Fibroblast of gingiva (primary cell): ENCODE measurements around the gene PEAK3.

Experiments used
- DNase-seq: peaks from one replicate; pipeline ENCODE4 v3.0.0-alpha.2; 2011; ENCODE audit warnings: low read depth

PEAK3 gene

GRCh38 chr19:2270423-2271233 lies 11.3 kb downstream of the PEAK3 start:
- DNase-seq, result peak; percentile 92

GRCh38 chr19:2270157-2270422 lies 11.9 kb downstream of the PEAK3 start:
- peak; percentile 55 for DNase-seq

DNA sequence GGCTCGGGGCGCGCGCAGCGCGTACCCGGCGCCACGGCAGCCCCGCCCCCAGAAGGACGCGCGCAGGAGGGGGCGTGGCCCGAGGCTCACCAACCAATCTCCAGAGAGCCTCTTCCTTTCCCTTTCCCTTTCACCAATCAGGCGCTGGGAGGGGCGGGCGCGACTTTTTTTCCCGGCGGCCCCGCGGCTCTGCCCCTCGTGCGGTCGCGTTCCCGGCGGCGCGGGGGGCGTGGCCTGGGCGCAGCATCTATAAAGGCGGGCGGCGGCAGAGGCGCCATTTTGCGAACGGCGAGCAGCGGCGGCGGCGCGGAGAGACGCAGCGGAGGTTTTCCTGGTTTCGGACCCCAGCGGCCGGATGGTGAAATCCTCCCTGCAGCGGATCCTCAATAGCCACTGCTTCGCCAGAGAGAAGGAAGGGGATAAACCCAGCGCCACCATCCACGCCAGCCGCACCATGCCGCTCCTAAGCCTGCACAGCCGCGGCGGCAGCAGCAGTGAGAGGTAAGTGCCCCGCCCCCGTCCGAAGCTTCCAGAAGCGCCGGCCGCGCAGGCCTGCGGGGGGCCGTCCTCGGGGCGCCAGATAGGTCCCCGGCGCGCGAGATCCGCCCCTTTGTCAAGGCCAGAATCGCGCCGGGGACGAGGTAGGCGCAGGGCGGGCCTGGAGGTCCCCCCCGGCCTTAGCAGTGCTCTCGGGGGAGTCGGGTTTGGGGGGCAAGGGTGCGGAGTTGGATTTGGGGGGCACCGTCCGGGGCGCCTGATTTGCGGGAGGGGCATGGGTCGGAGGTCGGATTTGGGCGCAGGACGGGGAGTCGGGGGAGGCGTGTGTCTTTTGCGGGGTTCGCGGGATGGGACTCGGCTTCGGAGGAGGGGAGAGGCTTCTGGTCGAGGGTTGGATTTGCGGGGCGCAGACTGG lies 12.5 kb downstream of the PEAK3 start:
- DNase-seq, result peak; percentile 96

GRCh38 chr19:2268861-2269243 lies 13.1 kb downstream of the PEAK3 start:
- no peak for DNase-seq

- no peak for DNase-seq
These were observed 13.5 kb downstream of the PEAK3 start for GRCh38 chr19:2268480-2268830.

DNA sequence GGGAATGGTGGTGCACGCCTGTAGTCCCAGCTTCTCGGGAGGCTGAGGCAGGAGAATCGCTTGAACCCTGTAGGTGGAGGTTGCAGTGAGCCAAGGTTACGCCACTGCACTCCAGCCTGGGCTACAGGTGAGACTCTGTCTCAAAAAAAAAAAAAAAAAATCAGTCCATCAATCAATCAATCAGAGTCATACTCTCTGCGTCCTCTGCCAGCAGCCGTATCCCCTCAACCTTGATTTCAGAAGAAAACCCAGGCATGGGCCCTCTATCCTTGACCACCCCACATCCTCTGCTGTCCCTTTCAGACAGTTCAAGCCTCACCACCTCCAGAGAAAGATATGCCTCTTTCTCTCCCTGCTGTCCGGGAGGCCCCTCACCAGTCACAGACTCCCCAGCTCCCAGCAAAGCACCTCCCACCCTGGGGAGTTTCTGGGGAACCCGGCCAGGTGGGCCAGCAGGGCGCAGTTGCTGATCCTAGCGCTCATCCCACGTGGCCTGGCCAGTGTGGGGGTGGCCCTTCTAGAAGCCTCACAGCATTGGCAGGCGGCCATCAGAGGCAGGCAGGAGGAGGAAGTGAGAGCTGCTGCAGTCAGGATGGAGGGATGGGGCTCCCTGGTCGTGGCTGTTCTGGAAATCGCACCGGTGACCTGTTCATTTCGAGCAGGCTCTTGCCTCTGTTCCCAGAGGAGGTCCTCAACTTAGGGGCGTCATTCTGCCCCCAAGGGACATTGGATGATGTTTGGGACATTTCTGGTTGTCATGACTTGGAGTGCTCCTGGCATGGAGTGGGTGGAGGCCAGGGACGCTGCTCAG lies 15.6 kb downstream of the PEAK3 start:
- peak; percentile 50 for DNase-seq

GRCh38 chr19:2261438-2262172 lies 20.4 kb downstream of the PEAK3 start:
- DNase-seq, result no peak

DNA sequence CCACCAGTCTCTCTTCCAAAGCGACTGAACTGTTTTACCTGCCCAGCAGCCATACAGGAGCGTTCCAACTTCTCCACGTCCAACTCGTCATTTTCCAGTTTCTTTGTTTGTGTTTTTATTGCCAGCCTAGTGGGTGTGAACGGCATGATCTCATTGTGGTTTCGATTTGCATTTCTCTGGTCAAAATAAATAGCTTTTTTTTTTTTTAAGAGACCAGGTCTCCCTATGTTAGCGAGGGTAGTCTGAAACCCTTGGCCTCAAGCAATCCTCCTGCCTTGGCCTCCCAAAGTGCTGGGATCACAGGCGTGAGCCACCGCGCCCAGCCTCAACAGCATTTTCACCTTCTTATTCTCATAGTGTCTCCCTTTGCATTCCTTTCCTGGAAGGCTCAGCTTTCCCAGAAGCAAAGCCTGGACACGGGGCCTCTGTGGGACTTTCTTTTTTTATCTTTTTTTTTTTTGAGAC lies 21.6 kb downstream of the PEAK3 start:
- DNase-seq, result peak; percentile 42

GRCh38 chr19:2259336-2259735 lies 22.6 kb downstream of the PEAK3 start:
- DNase-seq, result peak; percentile 64

- DNase-seq, result no peak
These were observed 25.8 kb downstream of the PEAK3 start, which contains the start of gene JSRP1 for GRCh38 chr19:2255982-2256685. JSRP1 (minus strand) TSS chr19:2256417; CDS start chr19:2255314, 1,103 bp downstream.

- no peak for DNase-seq
These were observed 26.7 kb downstream of the PEAK3 start for GRCh38 chr19:2255112-2255845.

GRCh38 chr19:2254064-2254872 lies 27.7 kb downstream of the PEAK3 start:
- DNase-seq, result no peak

- DNase-seq, result no peak
These were observed 28.6 kb downstream of the PEAK3 start for GRCh38 chr19:2253106-2254063.

DNA sequence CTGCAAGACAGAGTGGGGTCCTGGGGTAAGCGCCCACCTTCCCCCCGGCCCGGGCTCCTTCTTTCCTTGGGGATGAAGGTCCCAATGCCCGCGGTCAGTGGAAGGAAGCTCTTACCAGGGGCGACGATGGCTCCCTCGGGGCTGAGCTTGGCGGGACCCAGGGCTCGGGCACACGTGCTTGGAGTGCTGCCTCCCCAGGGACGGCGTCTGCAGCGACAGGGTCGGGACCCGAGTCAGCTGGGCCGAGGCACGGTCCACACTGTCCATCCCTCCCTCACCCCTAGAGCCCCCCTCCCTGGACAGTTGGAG lies 29.2 kb downstream of the PEAK3 start:
- DNase-seq, result no peak

GRCh38 chr19:2252055-2252796 lies 29.7 kb downstream of the PEAK3 start:
- DNase-seq, result no peak

DNA sequence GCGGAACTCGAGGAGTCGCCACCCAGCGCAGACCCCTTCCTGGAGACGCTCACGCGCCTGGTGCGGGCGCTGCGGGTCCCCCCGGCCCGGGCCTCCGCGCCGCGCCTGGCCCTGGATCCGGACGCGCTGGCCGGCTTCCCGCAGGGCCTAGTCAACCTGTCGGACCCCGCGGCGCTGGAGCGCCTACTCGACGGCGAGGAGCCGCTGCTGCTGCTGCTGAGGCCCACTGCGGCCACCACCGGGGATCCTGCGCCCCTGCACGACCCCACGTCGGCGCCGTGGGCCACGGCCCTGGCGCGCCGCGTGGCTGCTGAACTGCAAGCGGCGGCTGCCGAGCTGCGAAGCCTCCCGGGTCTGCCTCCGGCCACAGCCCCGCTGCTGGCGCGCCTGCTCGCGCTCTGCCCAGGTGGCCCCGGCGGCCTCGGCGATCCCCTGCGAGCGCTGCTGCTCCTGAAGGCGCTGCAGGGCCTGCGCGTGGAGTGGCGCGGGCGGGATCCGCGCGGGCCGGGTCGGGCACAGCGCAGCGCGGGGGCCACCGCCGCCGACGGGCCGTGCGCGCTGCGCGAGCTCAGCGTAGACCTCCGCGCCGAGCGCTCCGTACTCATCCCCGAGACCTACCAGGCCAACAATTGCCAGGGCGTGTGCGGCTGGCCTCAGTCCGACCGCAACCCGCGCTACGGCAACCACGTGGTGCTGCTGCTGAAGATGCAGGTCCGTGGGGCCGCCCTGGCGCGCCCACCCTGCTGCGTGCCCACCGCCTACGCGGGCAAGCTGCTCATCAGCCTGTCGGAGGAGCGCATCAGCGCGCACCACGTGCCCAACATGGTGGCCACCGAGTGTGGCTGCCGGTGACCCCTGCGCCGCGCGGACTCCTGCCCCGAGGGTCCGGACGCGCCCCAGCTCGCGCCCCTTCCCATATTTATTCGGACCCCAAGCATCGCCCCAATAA lies 30.6 kb downstream of the PEAK3 start:
- no peak for DNase-seq

- DNase-seq, result no peak
These were observed 31.2 kb downstream of the PEAK3 start for GRCh38 chr19:2250766-2251105.
